Middle frontal gyrus (tissue), 1 donor: ENCODE measurements around the gene PNMA6F.
"Not testable (repeated sequence)": the region's sequence is repeated elsewhere in the genome, so short reads cannot be mapped to it uniquely, and the experiment has no call there.

ENCODE experiments used
- DNase-seq: peaks from one replicate; pipeline ENCODE4 v3.0.0-alpha.2; 2015; ENCODE audit warnings: low spot score; ENCODE audit errors: extremely low spot score

The PNMA6F gene

GRCh38 chrX:153303276-153304262, 18.0 kb downstream of the PNMA6F start:
- no peak for DNase-seq

DNA sequence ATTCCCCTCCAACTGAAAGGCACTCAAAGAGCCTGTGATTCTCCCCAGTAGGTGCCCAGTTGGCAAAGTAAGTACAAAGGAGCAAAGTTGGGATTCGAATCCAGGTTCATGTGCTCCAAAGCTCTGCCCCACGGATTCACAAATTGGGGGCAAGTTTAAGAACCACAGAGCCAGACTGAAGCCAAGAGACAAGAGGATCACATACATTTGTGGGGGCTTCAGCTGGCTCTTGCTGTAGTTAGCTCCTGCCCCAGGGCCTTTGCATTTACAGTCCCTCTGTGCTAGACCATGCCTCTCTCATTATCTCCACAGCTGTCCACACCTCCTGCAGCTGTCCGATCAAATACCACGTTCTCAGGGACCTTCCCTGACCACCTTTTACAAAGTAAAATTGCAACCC, 18.8 kb downstream of the PNMA6F start:
- DNase-seq: no peak

GRCh38 chrX:153301746-153302145, 19.8 kb downstream of the PNMA6F start:
- DNase-seq: no peak

DNA sequence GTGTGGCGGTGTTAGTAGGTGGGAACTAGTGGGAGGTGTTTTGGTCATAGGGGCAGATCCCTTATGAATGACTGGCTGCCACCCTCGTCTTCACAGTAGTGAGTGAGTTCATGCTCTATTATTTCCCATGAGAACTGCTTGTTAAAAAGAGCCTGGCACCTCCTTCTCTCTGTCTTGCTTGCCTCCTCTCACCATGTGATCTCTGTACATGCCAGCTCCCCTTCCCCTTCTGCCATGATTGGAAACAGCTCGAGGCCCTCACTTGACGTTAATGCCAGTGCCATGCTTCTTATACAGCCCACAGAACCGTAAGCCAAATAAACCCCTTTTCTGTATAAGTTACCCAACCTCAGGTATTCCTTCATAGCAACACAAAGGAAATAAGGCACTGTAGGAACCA, 21.7 kb downstream of the PNMA6F start:
- DNase-seq: no peak

- DNase-seq: no peak
Observed at GRCh38 chrX:153297376-153297775, 24.2 kb downstream of the PNMA6F start.

GRCh38 chrX:153293485-153294071, 28.0 kb downstream of the PNMA6F start:
- not testable (repeated sequence) for DNase-seq

GRCh38 chrX:153288807-153289206, 32.8 kb downstream of the PNMA6F start:
- not testable (repeated sequence) for DNase-seq

GRCh38 chrX:153285678-153286077, 35.9 kb downstream of the PNMA6F start:
- DNase-seq: not testable (repeated sequence)

- DNase-seq: not testable (repeated sequence)
Observed at GRCh38 chrX:153283982-153284381, 37.6 kb downstream of the PNMA6F start.

DNA sequence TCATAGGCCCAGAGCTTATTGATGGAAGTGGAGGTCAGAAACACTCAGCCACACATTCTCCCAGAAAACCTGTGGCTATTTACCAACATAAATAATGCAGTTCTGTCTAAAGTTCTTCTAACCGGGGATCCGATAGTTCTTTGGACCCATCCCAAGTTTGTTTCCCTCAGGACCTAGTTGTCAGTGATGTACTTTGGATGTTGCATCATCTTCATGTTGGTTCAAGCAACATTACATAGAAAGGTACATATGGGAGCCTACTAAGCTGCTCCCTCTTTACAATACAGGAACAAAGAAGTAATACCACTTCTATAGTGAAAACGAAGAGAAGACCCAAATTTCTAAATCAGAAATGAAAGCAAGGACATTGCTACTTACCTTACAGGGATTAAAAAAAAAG, 39.8 kb downstream of the PNMA6F start:
- DNase-seq: not testable (repeated sequence)

DNA sequence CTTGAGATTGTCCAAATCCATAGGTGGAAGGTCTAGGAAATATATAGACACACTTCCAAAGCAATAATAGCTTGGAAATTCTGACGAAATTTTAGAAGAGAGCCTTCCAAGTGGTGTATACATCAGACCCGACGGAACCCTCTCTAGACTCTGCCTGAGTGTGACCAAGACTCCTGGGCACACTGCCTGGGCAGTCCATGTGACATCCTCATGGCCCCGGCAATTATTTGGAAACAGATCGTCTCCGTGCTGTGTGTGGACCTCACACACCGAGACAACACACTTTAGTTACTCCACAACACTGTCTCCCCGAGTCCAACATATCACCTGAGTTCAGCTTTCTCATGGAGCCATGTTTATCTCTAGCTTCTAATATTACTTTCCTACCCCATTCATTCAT, 42.3 kb downstream of the PNMA6F start:
- DNase-seq: not testable (repeated sequence)

DNA sequence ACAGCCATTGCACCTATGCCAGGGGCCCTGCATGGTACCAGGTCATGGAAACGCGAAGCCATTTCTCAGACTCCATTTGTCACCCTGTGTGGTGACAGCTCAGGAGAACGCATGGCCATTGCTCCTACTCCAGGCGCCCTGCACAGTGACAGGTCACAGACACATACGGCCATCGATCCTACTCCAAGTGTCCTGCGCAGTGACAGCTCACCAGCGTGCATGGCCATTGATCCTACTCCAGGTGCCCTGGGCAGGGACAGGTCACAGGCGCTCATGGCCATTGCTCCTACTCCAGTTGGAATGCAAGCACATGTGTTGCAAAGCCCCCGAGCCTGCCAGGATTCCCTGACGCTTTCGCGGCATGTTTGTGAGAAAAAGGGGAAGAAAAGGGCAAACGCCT, 45.5 kb downstream of the PNMA6F start:
- not testable (repeated sequence) for DNase-seq

DNA sequence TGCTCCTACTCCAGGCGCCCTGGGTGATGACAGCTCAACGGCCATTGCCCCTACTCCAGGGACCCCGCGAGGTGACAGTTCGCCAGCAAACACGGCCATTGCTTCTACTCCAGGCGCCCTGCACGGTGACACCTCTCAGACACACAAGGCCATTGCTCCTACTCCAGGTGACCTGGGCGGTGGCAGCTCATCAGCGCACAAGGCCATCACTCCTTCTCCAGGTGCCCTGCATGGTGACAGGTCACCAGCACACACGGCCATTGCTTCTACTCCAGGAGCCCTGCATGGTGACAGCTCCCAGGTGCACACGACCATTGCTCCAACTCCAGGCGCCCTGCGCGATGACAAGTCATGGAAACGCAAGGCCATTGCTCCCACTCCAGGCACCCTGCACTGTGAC, 46.1 kb downstream of the PNMA6F start:
- DNase-seq: not testable (repeated sequence)

- not testable (repeated sequence) for DNase-seq
Observed at GRCh38 chrX:153272584-153272983, 49.0 kb downstream of the PNMA6F start.

DNA sequence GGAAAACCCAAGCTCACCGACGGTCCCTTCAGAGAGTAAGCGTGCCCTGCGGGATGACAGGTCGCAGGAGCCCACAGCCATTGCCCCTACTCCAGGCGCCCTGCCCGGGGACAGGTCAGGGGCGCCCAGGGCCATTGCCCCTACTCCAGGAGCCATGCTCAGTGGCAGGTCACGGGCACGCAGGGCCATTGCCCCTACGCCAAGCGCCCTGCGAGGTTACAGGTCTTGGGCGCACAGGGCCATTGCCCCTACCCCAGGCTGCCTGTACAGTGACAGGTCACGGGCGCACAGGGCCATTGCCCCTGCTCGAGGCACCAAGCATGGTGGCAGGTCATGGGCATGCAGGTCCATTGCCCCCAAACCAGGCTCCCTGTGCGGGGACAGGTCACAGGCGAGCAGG, 49.5 kb downstream of the PNMA6F start:
- DNase-seq: not testable (repeated sequence)
